Measurements from ENCODE around the gene AGBL4.

Gene AGBL4

DNA sequence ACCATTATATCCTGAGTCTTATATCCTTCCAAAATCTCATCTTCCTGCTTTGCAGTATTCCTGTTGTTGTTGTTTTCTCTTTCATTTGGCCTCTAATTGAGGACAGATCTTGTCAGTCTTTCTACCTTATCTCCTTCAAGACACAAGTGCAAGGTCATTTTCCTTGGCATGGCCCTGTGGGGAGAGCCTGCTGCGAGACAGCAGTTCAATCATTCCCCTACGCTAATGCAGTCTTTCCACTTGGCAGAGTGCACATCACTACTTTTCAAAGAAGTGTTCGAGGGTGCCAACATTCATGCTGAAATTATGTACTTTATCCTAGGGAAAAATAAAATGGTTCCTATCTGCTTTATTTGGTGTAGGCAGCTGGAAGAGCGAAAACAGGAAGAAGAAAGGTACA, 1421.4 kb downstream of the AGBL4 start:
- DNase-seq (ENCODE audit: insufficient read length, low spot score): no peak
- FAIRE-seq: no peak
- TF ChIP-seq, protein P1, sequence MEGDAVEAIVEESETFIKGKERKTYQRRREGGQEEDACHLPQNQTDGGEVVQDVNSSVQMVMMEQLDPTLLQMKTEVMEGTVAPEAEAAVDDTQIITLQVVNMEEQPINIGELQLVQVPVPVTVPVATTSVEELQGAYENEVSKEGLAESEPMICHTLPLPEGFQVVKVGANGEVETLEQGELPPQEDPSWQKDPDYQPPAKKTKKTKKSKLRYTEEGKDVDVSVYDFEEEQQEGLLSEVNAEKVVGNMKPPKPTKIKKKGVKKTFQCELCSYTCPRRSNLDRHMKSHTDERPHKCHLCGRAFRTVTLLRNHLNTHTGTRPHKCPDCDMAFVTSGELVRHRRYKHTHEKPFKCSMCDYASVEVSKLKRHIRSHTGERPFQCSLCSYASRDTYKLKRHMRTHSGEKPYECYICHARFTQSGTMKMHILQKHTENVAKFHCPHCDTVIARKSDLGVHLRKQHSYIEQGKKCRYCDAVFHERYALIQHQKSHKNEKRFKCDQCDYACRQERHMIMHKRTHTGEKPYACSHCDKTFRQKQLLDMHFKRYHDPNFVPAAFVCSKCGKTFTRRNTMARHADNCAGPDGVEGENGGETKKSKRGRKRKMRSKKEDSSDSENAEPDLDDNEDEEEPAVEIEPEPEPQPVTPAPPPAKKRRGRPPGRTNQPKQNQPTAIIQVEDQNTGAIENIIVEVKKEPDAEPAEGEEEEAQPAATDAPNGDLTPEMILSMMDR (IDR thresholded peaks at IDR 0.05; ENCODE audit: insufficient read depth, missing control alignments): no peak

DNA sequence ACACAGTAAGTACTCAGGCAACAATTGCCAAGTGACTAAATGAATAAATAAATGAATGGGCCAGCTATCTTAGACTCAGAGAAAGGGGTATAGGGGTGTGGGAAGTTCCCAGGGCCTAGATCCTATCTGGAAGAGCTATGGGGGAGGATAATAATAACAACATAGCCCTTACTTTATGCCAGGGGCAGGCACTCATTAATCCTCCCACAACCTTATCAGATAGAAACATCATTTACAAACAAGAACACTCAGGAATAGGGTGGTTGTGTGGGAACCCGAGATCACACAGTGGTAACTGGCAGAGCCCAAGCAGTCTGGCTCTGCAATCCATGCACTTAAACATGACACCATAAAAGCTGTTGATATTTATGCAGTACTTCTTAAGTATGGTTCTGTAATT, 1423.6 kb downstream of the AGBL4 start:
- FAIRE-seq: no peak
- TF ChIP-seq, protein P1 (IDR thresholded peaks at IDR 0.05; ENCODE audit: insufficient read depth, missing control alignments): no peak
- DNase-seq (ENCODE audit: insufficient read length, low spot score): no peak

DNA sequence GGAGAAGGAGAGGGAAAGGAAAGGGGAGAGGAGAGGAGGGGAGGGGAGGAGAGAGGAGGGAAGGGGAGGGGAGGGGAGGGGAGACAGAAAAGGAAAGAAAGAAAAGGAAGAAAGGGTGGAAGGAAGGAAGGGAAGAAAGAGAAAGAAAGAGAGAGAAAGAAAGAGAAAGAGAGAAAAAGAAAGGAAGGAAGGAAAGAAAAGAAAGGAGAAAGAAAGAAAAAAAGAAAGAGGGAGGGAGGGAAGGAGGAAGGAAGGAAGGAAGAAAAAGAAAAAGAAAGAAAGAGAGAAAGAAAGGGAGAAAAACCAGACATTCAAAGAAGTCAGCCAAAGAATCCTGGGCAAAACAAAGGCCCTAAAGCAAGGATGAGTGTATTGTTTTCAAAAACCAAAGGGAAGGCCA, 1426.1 kb downstream of the AGBL4 start:
- TF ChIP-seq, protein P1 (IDR thresholded peaks at IDR 0.05; ENCODE audit: insufficient read depth, missing control alignments): no peak
- FAIRE-seq: no peak
- no peak for DNase-seq (ENCODE audit: insufficient read length, low spot score)

DNA sequence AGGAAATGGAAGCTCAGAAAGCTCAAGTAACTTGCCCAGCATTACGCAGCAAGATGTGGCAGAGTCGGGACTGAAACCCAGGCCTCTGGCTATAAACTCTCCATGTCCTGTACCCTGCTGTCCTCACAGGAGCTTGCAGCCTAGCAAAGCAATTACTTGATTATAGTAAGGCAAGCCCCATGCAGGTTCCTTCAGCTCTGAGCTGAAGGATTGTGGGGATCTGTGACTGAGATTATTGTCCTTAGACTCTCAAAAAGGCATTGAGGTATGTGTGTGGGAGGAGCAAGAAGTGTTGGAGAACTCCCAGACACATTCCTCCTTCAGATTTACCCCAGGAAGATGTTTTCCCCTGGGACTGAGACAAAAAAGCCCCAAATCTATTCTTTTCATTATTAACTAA, 1427.7 kb downstream of the AGBL4 start:
- DNase-seq (ENCODE audit: insufficient read length, low spot score): no peak
- FAIRE-seq: no peak
- TF ChIP-seq, protein P1 (IDR thresholded peaks at IDR 0.05; ENCODE audit: insufficient read depth, missing control alignments): no peak

DNA sequence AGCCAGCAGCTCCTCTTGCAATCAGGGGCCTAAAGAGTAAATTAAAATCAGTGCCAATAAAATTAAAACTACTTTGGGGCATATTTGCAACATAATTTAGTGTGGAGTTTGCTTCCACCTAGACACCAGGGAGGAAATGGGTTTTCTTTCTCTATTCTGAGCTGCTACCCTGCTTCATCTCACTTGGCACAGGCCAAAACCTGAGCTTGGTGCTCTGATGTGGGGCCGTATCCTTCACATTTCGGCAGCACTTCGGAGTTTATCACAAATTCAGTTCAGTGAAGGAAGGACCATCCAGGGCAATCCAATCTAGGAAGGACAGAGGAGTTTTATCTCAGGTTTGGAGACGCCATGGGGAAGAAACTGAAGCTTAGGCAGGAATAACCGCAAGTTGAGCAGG, 1428.1 kb downstream of the AGBL4 start:
- DNase-seq (ENCODE audit: insufficient read length, low spot score): no peak
- TF ChIP-seq, protein P1 (IDR thresholded peaks at IDR 0.05; ENCODE audit: insufficient read depth, missing control alignments): no peak

DNA sequence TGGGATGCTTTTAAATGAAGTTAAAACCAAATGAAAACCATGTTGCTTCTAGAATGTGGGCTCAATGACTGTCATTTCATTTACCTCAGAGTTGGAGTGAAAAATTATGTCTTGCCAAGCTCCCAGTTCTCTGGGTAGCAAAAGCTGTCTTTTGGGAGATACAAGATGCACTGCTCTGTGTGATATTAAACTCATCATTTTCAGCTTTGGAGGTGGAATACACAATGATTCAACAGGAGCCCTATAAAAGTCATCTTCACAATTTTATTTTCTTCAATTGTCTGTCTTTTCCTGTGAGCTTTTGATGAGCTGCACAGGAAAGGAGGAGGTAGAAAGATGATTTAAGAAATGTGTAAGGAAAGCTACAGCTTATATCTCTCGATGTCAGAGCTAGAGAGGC, 1431.4 kb downstream of the AGBL4 start:
- FAIRE-seq (no peak), DNase-seq (ENCODE audit: insufficient read length, low spot score) (no peak)

More for the DNA sequence above, 1428.1 kb downstream of the AGBL4 start:
- no peak for FAIRE-seq

DNA sequence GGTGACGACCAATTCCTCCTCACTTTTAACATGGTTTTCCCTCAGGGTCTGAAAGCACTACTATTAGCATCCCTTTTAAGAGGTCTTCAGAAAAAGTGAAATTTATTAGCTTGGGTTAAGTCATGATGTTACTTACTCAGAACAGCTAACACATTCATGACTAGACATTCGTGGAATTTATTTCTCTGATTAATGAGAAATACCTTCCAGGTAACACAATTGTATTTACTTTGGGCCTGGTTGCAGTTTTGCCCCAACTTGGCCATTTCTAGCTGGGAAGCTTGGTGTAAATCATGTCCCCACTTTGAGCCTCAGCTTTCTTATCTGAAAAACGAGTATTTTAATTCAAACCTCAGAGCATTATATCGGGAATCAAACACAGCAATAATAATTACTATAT, 1432.6 kb downstream of the AGBL4 start:
- FAIRE-seq (no peak), DNase-seq (ENCODE audit: insufficient read length, low spot score) (no peak)

More for the DNA sequence above, 1431.4 kb downstream of the AGBL4 start:
- TF ChIP-seq, protein P1 (IDR thresholded peaks at IDR 0.05; ENCODE audit: insufficient read depth, missing control alignments): no peak

More for the DNA sequence above, 1432.6 kb downstream of the AGBL4 start:
- TF ChIP-seq, protein P1 (IDR thresholded peaks at IDR 0.05; ENCODE audit: insufficient read depth, missing control alignments): no peak

All from D721Med (cell line).